Osteoblast (primary cell): ENCODE measurements around the gene MAGOH. TPM values are rescaled to one million over a fixed set of nuclear protein-coding genes. Genes with fewer than 3 reads are reported as not detected.
A peak's percentile ranks its signal among the peaks of the same experiment; 100 is the strongest.

Source experiments
- DNase-seq: peaks from one replicate; pipeline ENCODE4 v3.0.0; 2011; ENCODE audit warnings: low spot score, mixed read lengths; ENCODE audit not compliant: insufficient read length; ENCODE audit errors: missing footprints
- H2AFZ ChIP-seq: 2 replicates; pipeline ENCODE4 v1.6.0; 2011; ENCODE audit warnings: mild to moderate bottlenecking, low read length
- H3K27ac ChIP-seq: 2 replicates; pipeline ENCODE4 v1.5.1; 2011; ENCODE audit warnings: mild to moderate bottlenecking, low read depth, low read length, moderate library complexity
- H3K27me3 ChIP-seq: 2 replicates; pipeline ENCODE4 v1.6.0; 2012; ENCODE audit warnings: mild to moderate bottlenecking, control low read depth, inconsistent platforms, low read length, moderate library complexity; ENCODE audit not compliant: insufficient read depth
- H3K36me3 ChIP-seq: 2 replicates; pipeline ENCODE4 v1.5.1; 2011; ENCODE audit warnings: mild to moderate bottlenecking, low read length, control low read depth, moderate library complexity; ENCODE audit not compliant: insufficient read depth
- H3K4me1 ChIP-seq: 2 replicates; pipeline ENCODE4 v1.5.1; 2011; ENCODE audit warnings: mild to moderate bottlenecking, low read length, control low read depth, moderate library complexity; ENCODE audit not compliant: insufficient read depth
- H3K4me2 ChIP-seq: 2 replicates; pipeline ENCODE4 v1.6.0; 2011; ENCODE audit warnings: mild to moderate bottlenecking, low read length; ENCODE audit not compliant: insufficient read depth
- H3K4me3 ChIP-seq: fragments of 200-600 bp; sonication (generic); 3 replicates; pipeline ENCODE4 v1.5.1; 2012; ENCODE audit warnings: mild to moderate bottlenecking, low read length, inconsistent platforms; ENCODE audit not compliant: insufficient read depth
- H3K79me2 ChIP-seq: 2 replicates; pipeline ENCODE4 v1.6.0; 2012; ENCODE audit warnings: mild to moderate bottlenecking, low read length, control low read depth, inconsistent platforms; ENCODE audit not compliant: insufficient read depth
- H3K9me3 ChIP-seq: 2 replicates; pipeline ENCODE4 v1.5.1; 2011; ENCODE audit warnings: low read depth, low read length, control low read depth
- H4K20me1 ChIP-seq: 2 replicates; pipeline ENCODE4 v1.6.0; 2012; ENCODE audit warnings: mild to moderate bottlenecking, low read length, control low read depth; ENCODE audit not compliant: insufficient read depth
- CTCF ChIP-seq: IDR thresholded peaks from 2 replicates; pipeline ENCODE4 v1.5.1; 2011; ENCODE audit warnings: mild to moderate bottlenecking, low read depth, low read length, moderate library complexity; ENCODE audit errors: extremely low read depth
- total RNA-seq: library from RNA; depleted of rRNA; stranded (reverse); fragments of >200 nt; gene quantifications from 2 replicates; pipeline ENCODE4 v1.2.3, GENCODE V29; 2012

The MAGOH gene
- total RNA-seq, 1 donor, result 22.8 TPM

DNA sequence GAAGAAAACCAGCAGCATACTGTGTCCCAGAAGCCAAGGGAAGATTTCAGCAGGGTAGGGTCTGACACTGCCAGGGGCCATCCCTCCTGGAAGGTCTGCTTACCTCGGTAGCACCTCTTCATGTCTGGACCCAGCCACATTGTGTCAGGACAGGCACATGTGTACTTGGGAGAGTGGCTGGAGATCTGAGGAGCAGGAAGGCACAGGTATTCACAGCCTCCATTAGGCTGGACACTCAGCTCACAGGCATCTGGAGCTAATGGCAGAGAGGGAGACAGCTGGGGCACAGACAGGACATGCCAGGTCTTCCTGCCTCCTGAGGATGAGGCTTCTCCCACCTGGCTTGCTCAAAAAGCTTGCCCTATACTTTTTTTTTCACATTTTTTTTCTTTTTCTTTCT, 19.9 kb upstream of the MAGOH start:
- no peak for DNase-seq
- Histone ChIP-seq H3K4me1 (peaks cover 11% of the 10 kb centered on the region), H3K4me2 (no peak overlapping the region), H3K27ac (no peak overlapping the region), H2AFZ (no peak overlapping the region), H3K9me3 (no peaks in the 10 kb centered on the region), H4K20me1 (no peaks in the 10 kb centered on the region), H3K36me3 (peaks cover 3% of the 10 kb centered on the region), H3K79me2 (no peaks in the 10 kb centered on the region), H3K4me3 (no peak overlapping the region), H3K27me3 (no peaks in the 10 kb centered on the region)
- TF ChIP-seq CTCF, result no peak

- H3K4me2 ChIP-seq, result no peak overlapping the region
Measured at GRCh38 chr1:53257454-53258081, 19.2 kb upstream of the MAGOH start.

GRCh38 chr1:53256511-53257453, 18.5 kb upstream of the MAGOH start:
- peaks cover 3% of the 10 kb centered on the region for H3K36me3 ChIP-seq
- no peak for DNase-seq
- no peaks in the 10 kb centered on the region for H3K79me2 ChIP-seq
- TF ChIP-seq CTCF, result no peak
- no peak overlapping the region for H3K27ac ChIP-seq
- no peak overlapping the region for H3K4me2 ChIP-seq
- no peaks in the 10 kb centered on the region for H3K27me3 ChIP-seq
- peaks cover 11% of the 10 kb centered on the region for H3K4me1 ChIP-seq
- H4K20me1 ChIP-seq, result no peaks in the 10 kb centered on the region
- no peak overlapping the region for H2AFZ ChIP-seq
- no peak overlapping the region for H3K4me3 ChIP-seq
- no peaks in the 10 kb centered on the region for H3K9me3 ChIP-seq

More at GRCh38 chr1:53257454-53258081, 19.2 kb upstream of the MAGOH start:
- Histone ChIP-seq H3K9me3 (no peaks in the 10 kb centered on the region), H2AFZ (no peak overlapping the region), H3K4me1 (peaks cover 11% of the 10 kb centered on the region), H3K4me3 (no peak overlapping the region), H3K36me3 (peaks cover 3% of the 10 kb centered on the region), H4K20me1 (no peaks in the 10 kb centered on the region), H3K79me2 (no peaks in the 10 kb centered on the region), H3K27ac (no peak overlapping the region), H3K27me3 (no peaks in the 10 kb centered on the region)
- TF ChIP-seq CTCF, result no peak
- DNase-seq, result peak; percentile 65

GRCh38 chr1:53255031-53255430, 16.7 kb upstream of the MAGOH start:
- no peak for TF ChIP-seq CTCF
- H3K36me3 ChIP-seq, result peaks cover 3% of the 10 kb centered on the region

More at GRCh38 chr1:53255031-53255430, 16.7 kb upstream of the MAGOH start:
- H3K27ac ChIP-seq, result no peak overlapping the region
- H3K4me1 ChIP-seq, result peaks cover 11% of the 10 kb centered on the region
- H3K79me2 ChIP-seq, result no peaks in the 10 kb centered on the region
- DNase-seq, result no peak
- no peak overlapping the region for H3K4me3 ChIP-seq
- no peaks in the 10 kb centered on the region for H4K20me1 ChIP-seq
- H3K27me3 ChIP-seq, result no peaks in the 10 kb centered on the region
- H2AFZ ChIP-seq, result no peak overlapping the region
- no peaks in the 10 kb centered on the region for H3K9me3 ChIP-seq
- H3K4me2 ChIP-seq, result no peak overlapping the region
